CD14-positive monocyte (primary cell): ENCODE measurements around the gene DMWD. TPM values are rescaled to one million over a fixed set of nuclear protein-coding genes. Genes with fewer than 3 reads are reported as not detected.

Experiments
- DNase-seq, 3 donors: peaks; one replicate each; pipeline ENCODE4 v3.0.0-alpha.2; 2011 to 2022
- H2AFZ ChIP-seq: 2 replicates; pipeline ENCODE4 v1.6.0; 2012; ENCODE audit warnings: mild to moderate bottlenecking, low read depth, low read length, inconsistent platforms; ENCODE audit not compliant: insufficient read depth, poor library complexity, severe bottlenecking
- H3K27ac ChIP-seq, 2 donors: 1 replicate in 1 of 2; 2 replicates in 1 of 2; pipeline ENCODE4 v1.5.1; 2012 to 2013; ENCODE audit warnings: low read length in 2 of 2, control low read depth in 1 of 2, inconsistent platforms in 1 of 2, low read depth in 1 of 2, mild to moderate bottlenecking in 1 of 2
- H3K27me3 ChIP-seq, 2 donors: one replicate each; pipeline versions ENCODE4 v1.6.0 to v1.6.1; 2011 to 2013; ENCODE audit warnings: low read length in 2 of 2; ENCODE audit not compliant: control insufficient read depth in 2 of 2, insufficient read depth in 2 of 2
- H3K36me3 ChIP-seq, 2 donors: replicated peaks in 1 of 2; 1 replicate in 1 of 2; 2 replicates in 1 of 2; pipeline versions ENCODE4 v1.5.1 to v1.6.1; 2012 to 2013; ENCODE audit warnings: low read length in 2 of 2, control low read depth in 1 of 2, inconsistent platforms in 1 of 2, mild to moderate bottlenecking in 1 of 2; ENCODE audit not compliant: insufficient read depth in 2 of 2, control insufficient read depth in 1 of 2
- H3K4me1 ChIP-seq, 2 donors: 1 replicate in 1 of 2; 2 replicates in 1 of 2; pipeline versions ENCODE4 v1.5.1 to v1.6.1; 2012 to 2013; ENCODE audit warnings: low read length in 2 of 2, control low read depth in 1 of 2, inconsistent platforms in 1 of 2, mild to moderate bottlenecking in 1 of 2, moderate library complexity in 1 of 2; ENCODE audit not compliant: insufficient read depth in 2 of 2, control insufficient read depth in 1 of 2
- H3K4me2 ChIP-seq: replicated peaks from 2 replicates; pipeline ENCODE3; 2012; ENCODE audit warnings: low read length, moderate library complexity, mild to moderate bottlenecking; ENCODE audit not compliant: poor library complexity, severe bottlenecking; ENCODE audit errors: extremely low read depth
- H3K4me3 ChIP-seq, 3 experiments: fragments of 200-600 bp in 1 of 3; sonication (generic) in 1 of 3; replicated peaks in 1 of 3; 1 replicate in 2 of 3; 2 replicates in 1 of 3; pipeline ENCODE4 v1.5.1; 2011 to 2013; ENCODE audit warnings: low read length in 3 of 3, mild to moderate bottlenecking in 3 of 3, control low read depth in 2 of 3, low read depth in 2 of 3, inconsistent platforms in 1 of 3, moderate library complexity in 1 of 3
- H3K79me2 ChIP-seq: 2 replicates; pipeline ENCODE4 v1.6.0; 2012; ENCODE audit warnings: mild to moderate bottlenecking, control low read depth, inconsistent platforms, low read length, moderate library complexity; ENCODE audit not compliant: insufficient read depth
- H3K9ac ChIP-seq: 2 replicates; pipeline ENCODE4 v1.6.0; 2017; ENCODE audit warnings: low read length, mild to moderate bottlenecking; ENCODE audit not compliant: insufficient read depth, poor library complexity, severe bottlenecking
- H3K9me3 ChIP-seq, 2 donors: replicated peaks in 1 of 2; 1 replicate in 1 of 2; 2 replicates in 1 of 2; pipeline versions ENCODE4 v1.5.1 to v1.6.1; 2012 to 2013; ENCODE audit warnings: low read length in 2 of 2, control low read depth in 1 of 2; ENCODE audit not compliant: control insufficient read depth in 1 of 2, insufficient read depth in 1 of 2
- H4K20me1 ChIP-seq: 2 replicates; pipeline ENCODE4 v1.6.0; 2012; ENCODE audit warnings: mild to moderate bottlenecking, low read length, control low read depth, moderate library complexity; ENCODE audit not compliant: insufficient read depth
- H3K27ac Mint-ChIP-seq, 7 donors: one replicate each; pipeline ENCODE4 v1.8.0; 2020; ENCODE audit warnings: mild to moderate bottlenecking in 7 of 7, mixed read lengths in 7 of 7, moderate library complexity in 6 of 7, inconsistent platforms in 2 of 7
- H3K27me3 Mint-ChIP-seq, 3 donors: one replicate each; pipeline ENCODE4 v1.8.0; 2021 to 2022; ENCODE audit warnings: low read depth in 3 of 3, mild to moderate bottlenecking in 3 of 3, mixed read lengths in 3 of 3, moderate library complexity in 3 of 3, inconsistent platforms in 1 of 3
- H3K36me3 Mint-ChIP-seq, 2 donors: one replicate each; pipeline ENCODE4 v1.8.0; 2020; ENCODE audit warnings: mixed read lengths in 2 of 2, inconsistent platforms in 1 of 2, mild to moderate bottlenecking in 1 of 2
- H3K4me1 Mint-ChIP-seq: one replicate; pipeline ENCODE4 v1.8.0; 2020; ENCODE audit warnings: mild to moderate bottlenecking, mixed read lengths
- H3K4me3 Mint-ChIP-seq, 2 donors: one replicate each; pipeline ENCODE4 v1.8.0; 2020; ENCODE audit warnings: mild to moderate bottlenecking in 2 of 2, mixed read lengths in 2 of 2, moderate library complexity in 1 of 2
- H3K9me3 Mint-ChIP-seq, 7 donors: one replicate each; pipeline ENCODE4 v1.8.0; 2020 to 2022; ENCODE audit warnings: mixed read lengths in 7 of 7, mild to moderate bottlenecking in 6 of 7, moderate library complexity in 6 of 7, inconsistent platforms in 2 of 7
- WGBS: methylation state at CpG from one replicate; pipeline ENCODE4 v1.1.5; 2013; ENCODE audit warnings: missing lambda C conversion rate; ENCODE audit not compliant: insufficient coverage; 5-methylcytosine and 5-hydroxymethylcytosine counted together
- intact Hi-C, 2 donors: fragments of 100-400 bp; cut with micrococcal nuclease; formaldehyde crosslinking; loops; one replicate each; pipeline versions ENCODE4 v1.15.0 to v1.15.1; 2023
- polyA plus RNA-seq, 3 donors: library from polyadenylated mRNA; depleted of rRNA in 1 of 3; unstranded in 2 of 3; stranded (reverse) in 1 of 3; fragments of 300-500 nt in 2 of 3; fragments of >200 nt in 1 of 3; fragmentation: Illumina TruSeq in 2 of 3; gene quantifications; 1 replicate in 2 of 3; 2 replicates in 1 of 3; pipeline ENCODE4 v1.2.3, GENCODE V29; 2012 to 2021
- TF ChIP-seq, protein P1 (sequence below): fragments of 200-600 bp; IDR thresholded peaks from one replicate; pipeline ENCODE4 v1.8.0; 2022; ENCODE audit warnings: antibody characterized with exemption, mild to moderate bottlenecking

DMWD gene
- polyA plus RNA-seq, 3 donors, result 1.5 to 3.4 (median 2.4) TPM

DNA sequence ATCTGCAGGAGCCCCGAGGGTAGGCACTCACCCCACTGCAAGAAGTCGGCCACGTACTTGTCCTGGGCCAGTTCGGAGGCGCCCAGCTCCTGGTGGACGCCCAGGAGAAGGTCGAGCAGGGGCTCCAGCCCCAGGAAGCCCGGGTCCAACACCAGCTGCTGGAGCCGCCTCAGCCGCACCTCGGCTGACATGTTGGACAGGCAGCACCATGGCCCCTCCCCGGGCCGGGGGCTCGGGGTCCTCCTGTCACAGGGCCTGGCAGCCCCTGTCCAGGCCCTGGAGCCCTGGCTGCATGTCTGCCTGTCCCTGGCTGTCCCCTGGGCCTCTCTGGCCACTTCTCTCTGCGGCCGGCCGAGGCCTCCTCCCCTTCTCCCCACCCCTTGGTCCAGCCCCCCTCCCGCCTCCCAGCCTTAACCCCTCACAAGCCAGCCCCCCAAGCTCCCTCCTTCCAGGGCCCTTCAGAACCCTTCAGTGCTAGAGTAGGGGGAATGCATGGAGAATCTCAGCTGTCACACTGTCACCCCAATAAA is 10.4 kb downstream of the DMWD start, which contains the start of gene DMPK:
Gene DMPK, minus strand, starts transcription at position 329 of the 530 bp plus-strand sequence. Its CDS starts 138 bp downstream, at position 191.
- H3K9me3 ChIP-seq, result peaks cover 16 to 31% of the 10 kb centered on the region in 2 donors
- peaks cover 11 to 21% of the 10 kb centered on the region in 2 donors for H3K4me1 ChIP-seq
- Mint-ChIP-seq H3K27me3 (peaks cover 93 to 100% (median 97%) of the 10 kb centered on the region in 3 donors), H3K9me3 (peaks cover 3 to 43% (median 23%) of the 10 kb centered on the region in 7 donors), H3K4me1 (peaks cover 18% of the 10 kb centered on the region), H3K4me3 (peak within 1 kb of the TSS in 1 of 2 donors; percentile 82), H3K36me3 (peaks cover 15 to 18% of the 10 kb centered on the region in 2 donors), H3K27ac (peak within 1 kb of the TSS in 1 of 7 donors; percentile 27)
- H4K20me1 ChIP-seq, result peaks cover 99% of the 10 kb centered on the region
- TF ChIP-seq, protein P1, sequence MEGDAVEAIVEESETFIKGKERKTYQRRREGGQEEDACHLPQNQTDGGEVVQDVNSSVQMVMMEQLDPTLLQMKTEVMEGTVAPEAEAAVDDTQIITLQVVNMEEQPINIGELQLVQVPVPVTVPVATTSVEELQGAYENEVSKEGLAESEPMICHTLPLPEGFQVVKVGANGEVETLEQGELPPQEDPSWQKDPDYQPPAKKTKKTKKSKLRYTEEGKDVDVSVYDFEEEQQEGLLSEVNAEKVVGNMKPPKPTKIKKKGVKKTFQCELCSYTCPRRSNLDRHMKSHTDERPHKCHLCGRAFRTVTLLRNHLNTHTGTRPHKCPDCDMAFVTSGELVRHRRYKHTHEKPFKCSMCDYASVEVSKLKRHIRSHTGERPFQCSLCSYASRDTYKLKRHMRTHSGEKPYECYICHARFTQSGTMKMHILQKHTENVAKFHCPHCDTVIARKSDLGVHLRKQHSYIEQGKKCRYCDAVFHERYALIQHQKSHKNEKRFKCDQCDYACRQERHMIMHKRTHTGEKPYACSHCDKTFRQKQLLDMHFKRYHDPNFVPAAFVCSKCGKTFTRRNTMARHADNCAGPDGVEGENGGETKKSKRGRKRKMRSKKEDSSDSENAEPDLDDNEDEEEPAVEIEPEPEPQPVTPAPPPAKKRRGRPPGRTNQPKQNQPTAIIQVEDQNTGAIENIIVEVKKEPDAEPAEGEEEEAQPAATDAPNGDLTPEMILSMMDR, result no peak
- no peak within 1 kb of the TSS for H3K9ac ChIP-seq
- 65% methylated on average over 14 of the region's 18 CpGs for WGBS
- H3K4me2 ChIP-seq, result no peak within 1 kb of the TSS
- peaks cover 54 to 100% of the 10 kb centered on the region in 2 donors for H3K27me3 ChIP-seq
- H3K36me3 ChIP-seq, result no peaks in the 10 kb centered on the region
- no peak within 1 kb of the TSS for H3K27ac ChIP-seq
- no peak within 1 kb of the TSS for H2AFZ ChIP-seq
- no peak for DNase-seq
- H3K4me3 ChIP-seq, result no peak within 1 kb of the TSS
- intact Hi-C loops, result no loop called here
- no peaks in the 10 kb centered on the region for H3K79me2 ChIP-seq

DNA sequence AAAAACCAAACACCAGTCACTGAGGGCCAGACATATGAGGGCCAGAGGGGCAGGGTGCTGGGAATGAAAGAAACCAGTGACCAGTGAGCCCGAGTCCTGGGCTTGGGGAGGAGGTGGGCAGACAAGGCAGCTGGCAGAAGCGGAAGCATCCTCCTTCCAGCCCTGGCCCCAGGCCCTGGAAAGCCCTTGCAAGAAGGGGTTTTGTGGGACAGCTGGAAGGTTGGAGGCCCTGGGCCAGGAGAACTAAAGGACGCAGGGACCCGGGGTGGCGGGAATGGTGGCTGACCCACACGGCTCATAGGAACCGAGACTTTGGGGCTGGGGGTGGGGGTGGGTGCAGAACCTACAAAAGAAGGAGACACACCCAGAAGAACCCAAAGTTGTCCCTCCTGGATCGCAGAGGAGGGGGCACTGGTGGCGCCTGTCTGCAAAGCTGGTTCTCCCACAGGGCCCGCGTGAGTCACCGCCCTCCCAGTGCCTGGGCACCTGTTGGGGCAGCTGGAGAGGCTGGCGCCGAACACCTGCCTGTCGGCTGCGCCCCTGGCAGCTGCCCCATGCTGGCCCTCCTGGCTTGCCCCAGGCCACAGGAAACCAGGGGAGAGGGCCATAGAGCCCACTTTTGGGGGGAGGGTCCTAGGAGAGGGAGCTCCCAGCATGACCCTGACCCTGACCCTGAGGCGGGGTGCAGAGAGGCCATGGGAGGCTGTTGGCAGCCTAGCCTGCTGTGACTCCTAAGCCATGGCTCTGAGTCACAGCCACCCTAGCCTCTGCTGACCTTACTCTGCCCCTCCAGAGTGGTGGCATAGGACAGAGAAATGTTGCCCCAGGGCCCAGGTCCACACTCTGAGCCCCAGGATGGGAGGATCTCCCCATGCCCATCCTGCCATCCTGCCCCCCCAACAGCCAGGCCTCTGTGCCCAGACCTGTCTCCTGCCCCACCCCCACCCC is 11.2 kb downstream of the DMWD start:
- Histone ChIP-seq H3K4me3 (no peak overlapping the region), H3K27me3 (peaks cover 54 to 100% of the 10 kb centered on the region in 2 donors), H3K36me3 (no peaks in the 10 kb centered on the region), H3K9ac (no peak overlapping the region), H3K79me2 (no peaks in the 10 kb centered on the region), H4K20me1 (peaks cover 99% of the 10 kb centered on the region), H3K9me3 (peaks cover 16 to 24% of the 10 kb centered on the region in 2 donors), H3K4me1 (peaks cover 11 to 21% of the 10 kb centered on the region in 2 donors), H3K4me2 (no peak overlapping the region), H2AFZ (no peak overlapping the region), H3K27ac (no peak overlapping the region)
- TF ChIP-seq, protein P1, result no peak
- Mint-ChIP-seq H3K36me3 (peaks cover 12 to 22% of the 10 kb centered on the region in 2 donors), H3K27me3 (peaks cover 93 to 100% (median 97%) of the 10 kb centered on the region in 3 donors), H3K9me3 (peaks cover 3 to 43% (median 22%) of the 10 kb centered on the region in 7 donors), H3K4me1 (peaks cover 18% of the 10 kb centered on the region), H3K27ac (peak overlapping the region in 2 of 7 donors; percentile 25 to 63), H3K4me3 (peak overlapping the region in 1 of 2 donors; percentile 80)
- no peak for DNase-seq
- WGBS, result 83% methylated on average over 16 of the region's 17 CpGs
- intact Hi-C loops, result no loop called here
